Activated CD8-positive, alpha-beta memory T cell treated with anti-CD3 and anti-CD28 coated beads, Interleukin-2, amount 50 U/mL, for 4 hours (primary cell): Measurements from ENCODE around the gene HSPBP1.

Experiments used
- DNase-seq: peaks from one replicate; pipeline ENCODE4 v3.0.0-alpha.2; 2020

The HSPBP1 gene

DNA sequence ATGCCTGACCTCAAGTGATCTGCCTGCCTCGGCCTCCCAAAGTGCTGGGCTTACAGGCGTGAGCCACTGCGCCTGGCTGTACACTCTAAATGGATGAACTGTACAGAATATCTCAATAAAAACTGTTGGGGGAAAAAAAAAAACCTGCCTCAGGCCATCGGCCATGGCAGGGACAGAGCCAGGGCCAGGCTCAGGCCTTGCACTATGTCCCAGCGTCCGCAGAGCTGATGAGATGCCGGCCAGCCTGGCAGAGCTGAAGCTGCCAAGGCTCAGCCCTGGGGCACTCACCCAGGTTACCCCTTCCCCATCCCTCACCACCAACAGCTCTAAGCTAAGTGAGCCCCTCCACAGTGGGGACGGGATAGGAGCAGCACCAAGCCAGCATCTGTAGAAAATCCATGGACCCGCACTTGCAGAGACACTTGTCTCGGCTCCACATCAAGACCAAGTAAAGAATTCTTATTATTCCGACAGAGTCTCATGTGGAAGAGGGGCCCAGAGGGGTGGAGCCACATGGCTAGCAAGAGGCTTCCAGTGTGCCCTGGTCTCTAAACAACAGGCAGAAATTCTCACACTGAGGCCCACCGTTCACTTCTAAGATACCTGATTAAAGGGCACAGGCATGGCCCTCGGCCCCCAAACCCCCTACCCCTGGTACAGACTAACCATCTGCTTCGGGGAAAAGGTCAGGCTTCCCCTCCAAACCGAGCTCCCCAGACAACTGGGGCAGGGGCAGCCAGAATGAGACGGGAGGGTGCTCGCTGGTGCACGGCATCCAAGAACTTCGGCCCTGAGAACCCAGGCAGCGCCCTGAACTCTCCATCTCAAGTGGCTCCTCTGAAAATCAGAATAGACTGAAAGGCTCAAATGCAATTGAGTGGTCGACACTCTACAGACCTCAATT, 26.9 kb downstream of the HSPBP1 start:
- DNase-seq, result no peak

DNA sequence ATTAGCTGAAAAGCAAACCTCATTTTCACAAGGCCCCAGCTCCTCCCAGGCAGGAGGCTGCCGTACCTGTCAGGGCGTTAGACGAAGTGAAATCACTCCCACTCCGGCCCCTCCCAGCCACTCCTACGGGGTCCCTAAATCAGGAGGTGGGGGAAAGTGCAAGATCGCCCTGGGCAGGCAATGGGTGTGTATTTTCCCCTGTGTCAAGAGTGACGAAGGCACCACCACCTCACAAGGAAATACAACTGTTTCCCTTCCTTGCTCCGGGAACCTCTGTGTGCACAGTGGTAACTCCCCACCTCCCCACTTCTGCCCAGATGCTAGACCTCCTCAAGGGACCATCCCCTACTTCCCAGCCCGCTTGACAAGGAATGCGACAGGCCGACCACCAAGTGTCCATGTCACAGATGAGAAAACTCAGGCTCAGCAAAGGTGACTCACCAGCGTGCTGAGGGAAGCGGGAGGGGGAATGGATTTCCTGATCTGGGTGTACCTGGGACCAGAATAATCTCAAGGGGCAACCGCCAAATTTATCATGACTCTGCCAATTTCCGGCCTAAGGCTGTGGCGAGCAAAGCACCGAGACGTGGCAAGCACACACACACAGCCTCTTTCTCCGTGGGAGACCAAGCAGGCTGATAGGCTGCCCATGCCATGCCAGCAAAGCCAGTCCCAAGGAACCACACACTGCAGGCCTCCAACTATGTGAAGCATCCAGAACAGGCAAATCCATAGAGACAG, 28.4 kb downstream of the HSPBP1 start:
- peak; percentile 44 for DNase-seq

DNA sequence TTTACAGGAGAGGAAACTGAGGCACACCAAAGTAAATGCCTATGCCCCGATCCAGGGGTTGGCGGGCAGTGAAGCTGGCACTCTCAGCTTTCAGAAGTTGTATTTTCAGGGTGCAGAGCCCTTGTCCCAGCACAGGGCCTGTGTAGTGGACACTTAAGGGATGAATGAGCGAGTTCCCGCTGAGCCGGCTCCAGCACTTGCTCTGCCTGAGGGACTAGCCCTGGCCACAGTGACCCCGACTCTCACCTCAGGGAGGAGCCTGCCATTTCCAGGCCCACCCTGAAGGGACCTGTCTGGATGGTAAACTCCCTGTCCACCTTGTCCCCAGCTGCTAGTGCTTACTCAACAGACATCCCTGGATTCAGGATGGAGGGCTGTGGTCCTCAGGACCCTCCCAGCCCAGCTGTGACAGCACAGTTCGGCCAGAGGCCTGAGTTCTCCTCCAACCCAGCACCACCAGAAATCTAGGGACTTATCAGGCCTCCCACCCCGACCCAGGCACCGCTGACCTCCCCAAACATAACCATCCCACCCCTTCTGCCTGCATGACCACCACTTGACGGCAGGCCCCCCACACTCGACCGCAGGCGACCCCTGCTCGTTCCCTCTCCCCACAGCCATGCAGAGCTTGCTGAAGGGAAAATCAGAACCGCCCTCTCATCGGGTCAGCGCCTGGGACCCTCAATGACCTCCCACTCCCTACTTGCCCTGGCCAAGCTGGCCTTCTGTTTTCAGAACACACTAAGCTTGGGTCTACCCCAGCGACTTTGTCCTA, 29.5 kb downstream of the HSPBP1 start:
- DNase-seq, result no peak

DNA sequence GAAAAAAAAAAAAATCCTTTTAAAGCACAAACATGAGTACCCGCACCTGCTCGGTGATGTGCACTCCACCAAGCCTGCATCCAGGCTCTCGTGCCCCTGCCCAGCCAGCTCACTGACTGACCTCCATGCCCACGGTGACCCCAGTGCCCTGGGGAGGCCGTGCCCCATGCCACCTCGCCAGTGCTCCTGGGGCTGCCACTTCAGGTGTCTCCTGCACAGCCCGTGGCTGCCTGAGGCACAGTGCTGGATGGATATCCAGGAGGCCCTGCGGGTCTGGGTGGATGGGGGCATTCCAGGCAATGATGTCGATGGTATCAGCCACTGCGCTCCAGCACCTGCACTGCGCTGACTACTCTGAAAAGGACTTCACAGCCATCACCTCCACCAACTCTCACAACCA, 30.1 kb downstream of the HSPBP1 start:
- no peak for DNase-seq

DNA sequence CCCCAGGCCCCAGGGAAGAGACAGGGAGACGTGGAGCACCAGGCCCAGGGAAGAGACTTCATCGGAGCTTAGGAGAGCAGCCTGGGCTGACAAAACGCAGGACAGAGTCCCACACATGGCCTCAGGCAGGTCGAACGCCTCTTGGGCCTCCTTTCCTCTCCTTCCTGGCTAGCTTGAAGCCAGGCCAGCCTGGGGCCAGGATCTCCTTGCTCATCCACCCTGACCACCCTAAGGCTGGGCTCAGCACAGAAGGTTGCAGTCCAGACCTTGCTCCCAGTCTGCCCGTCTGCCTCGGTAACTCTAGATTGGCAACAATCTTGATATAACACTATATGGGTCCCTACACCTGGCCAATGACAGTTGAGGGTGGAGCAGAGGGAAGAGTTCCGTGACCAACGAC, 31.2 kb downstream of the HSPBP1 start:
- no peak for DNase-seq

DNA sequence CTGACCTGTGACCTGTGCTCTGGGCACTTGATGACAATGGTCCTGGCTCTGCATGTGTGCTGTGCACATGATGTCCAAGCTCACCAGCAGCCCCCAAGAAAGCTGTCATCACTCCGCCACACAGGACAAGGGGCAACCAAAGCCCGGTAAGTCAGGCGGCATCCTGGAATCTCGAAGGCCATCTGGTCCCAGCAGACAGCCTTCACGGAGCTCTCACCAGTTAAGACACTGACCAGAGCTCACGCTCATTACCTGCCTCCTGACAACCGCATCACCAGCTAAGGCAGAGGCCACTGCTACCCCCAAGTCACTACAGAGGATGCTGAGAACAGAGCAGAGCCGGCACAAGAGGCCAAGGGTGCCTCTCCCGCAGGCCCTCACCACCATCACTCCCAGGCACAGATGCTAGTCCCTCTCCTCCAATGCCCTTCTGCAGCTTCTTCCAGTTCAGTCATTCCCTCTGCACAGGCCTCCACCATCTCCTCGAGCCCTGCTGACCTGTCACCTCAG, 31.7 kb downstream of the HSPBP1 start:
- DNase-seq, result no peak

DNA sequence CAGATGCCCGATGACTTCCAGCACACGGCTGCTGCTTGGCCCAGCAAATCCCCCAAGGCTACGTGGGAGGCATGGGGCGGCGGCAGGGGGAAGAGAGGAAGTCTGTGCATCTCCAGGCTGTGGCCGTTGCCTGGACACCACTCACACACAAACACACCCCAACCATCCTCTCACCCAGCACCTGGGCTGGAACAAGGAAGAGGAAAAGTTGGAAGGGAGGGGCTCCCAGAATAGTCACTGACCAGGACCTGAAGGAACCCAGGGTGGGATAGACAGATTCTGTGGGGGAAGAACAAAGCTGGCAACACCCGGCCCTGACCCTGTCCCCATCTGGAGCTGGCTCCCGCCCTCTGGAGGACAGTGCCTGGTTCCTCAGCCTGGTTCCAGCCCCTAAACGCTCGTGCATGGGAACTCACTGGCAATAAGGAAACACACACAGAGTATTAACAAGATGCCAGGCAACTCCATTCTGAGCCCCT, 32.2 kb downstream of the HSPBP1 start:
- no peak for DNase-seq

DNA sequence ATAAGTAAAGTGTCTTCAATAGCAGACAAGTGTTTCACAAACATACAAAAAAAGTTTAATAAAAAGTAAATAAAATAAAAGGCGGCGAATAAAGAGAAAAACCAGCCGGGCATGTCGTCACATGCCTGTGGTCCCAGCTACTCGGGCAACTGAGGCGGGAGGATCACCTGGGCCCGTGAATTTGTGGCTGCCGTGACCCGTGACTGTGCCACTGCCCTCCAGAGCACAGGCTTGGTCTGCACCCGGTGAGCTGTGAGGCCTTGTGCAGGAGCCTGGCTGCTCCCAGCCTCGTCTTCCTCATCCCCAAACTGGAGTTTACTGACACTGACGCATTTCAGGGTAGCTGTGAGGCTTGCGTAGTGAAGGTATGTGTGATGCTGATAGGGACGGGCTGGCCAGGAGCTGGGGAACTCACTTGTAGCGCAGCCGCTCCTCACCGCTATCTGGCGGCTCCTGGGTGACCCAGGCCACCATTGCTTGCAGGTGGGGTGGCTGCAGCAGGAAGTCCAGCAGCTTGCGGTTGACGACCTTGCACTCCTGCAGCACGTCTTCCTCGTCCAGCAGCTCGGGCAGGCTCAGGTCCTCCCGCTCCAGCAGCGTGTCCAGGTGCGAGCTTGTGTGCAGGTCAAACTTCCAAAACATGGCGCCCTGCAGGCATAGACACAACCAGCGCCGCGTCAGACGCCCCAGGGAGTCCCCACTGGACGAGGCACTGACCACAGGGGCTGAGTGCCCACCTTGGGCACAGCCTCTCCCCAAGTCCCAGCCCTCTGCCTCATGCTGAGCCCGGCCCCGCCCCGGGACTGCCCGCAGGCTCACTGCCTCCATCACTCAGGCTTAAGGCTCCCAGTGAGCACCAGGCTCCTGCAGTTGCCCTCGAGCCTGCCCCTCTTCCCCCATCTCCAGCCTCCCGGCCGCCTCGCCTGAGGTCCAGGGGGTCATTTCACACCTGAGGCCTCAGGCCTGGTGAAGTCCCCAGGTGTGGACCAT, 33.2 kb downstream of the HSPBP1 start:
- DNase-seq, result no peak

DNA sequence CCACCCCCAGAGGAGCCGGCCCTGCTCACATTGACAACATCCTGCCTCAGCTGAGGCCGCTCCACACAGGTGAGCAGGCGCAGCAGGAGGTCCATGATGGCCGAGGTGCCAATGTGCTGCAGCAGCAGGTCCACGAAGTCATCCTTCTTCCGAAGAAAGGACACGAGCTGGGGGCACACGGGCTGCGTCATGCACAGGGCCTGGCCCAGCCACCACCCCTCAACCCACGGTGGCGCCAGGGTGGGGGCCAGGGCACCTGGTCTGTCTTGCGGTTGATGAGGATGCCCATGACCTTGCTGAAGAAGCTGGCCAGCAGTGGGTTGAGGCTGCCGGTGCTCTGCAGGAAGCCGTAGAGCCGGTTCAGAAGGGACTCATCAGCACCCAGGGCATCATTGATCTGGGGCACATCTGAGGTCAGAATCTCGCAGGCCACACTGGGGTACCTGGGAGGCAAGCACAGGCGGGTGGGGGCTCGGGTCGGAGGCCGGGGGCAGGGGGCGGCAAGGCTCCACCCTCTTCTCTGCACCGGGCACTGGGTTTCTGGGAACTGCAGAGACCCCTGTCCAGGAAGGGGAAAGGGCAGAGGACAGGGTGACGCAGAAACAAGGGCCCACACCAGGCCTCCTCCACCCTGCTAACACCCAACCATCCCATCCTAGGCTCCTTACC, 34.5 kb downstream of the HSPBP1 start:
- DNase-seq, result no peak

DNA sequence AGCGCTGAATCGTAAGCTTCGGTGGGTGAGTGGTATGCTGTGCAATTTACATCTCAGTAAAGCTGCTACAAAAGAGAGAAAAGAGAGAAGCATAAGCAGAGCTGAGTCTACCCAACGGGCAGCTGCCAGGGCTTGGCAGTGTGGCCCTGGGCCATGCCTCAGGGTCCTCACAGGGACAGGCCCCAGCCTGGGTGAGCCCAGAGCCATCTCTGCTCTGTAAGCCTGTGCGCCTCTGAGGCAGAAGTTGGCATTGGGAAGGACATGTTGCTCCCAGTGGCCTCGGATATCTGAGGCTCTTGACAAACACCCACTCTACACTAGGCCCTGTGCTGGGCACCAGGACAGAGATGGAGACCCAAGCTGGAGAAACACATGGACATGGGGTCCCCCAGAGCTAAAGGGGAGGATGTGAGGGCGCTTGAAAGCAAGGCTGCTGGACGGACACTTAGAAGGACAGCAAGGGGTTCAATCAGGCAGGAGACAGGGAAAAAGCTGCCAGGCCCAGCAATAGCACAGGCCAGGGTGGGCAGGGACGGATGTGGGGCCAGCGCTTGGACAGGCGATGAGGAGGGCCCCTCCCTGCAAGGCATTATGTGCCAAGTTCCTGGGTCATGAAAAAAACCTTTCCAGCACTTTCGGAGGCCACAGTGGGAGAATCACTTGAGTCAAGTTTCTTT, 35.8 kb downstream of the HSPBP1 start:
- DNase-seq, result no peak

DNA sequence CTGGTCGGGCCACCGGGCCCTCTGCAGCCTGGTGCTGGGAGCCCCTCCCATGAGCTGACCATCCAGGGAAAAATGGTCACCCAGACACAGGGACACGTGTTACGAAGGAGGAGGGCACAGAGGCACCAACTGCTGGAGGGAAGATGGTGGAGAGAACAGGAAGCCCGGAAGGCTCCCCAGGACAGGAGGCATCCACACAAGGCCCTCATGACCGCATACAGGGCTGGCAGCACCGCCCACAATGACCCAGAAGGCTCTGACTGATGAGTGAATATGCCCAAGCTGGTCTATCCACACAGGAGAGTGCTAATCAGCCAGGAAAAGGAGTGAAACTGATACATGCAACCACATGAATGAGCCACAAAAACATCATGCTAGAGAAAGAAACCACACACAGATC, 37.4 kb downstream of the HSPBP1 start:
- no peak for DNase-seq

DNA sequence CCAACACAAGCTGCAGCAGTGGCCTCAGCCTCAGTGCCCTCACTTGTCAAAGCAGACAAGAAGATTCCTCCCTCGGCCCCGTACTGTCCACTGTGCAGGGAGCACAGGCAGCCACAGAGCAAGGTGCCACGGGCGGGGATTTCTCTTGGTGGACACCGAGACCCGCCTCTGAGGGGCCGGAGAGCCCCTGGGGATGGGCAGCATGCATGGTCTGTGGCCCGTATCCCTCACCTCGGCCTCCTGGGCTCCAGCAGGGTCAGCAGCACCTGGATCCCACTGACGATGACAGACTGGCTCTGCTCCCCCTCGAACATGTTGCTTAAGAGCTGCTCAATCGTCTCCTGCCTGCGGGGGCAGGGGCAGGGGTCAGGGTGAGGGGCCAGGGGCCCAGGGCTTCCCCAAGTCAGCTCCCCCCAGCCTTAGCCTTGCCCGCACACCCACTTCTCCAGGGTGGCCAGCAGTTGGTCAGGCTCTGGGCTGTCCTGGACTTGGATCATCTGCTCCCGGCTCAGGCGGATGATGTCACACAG, 37.9 kb downstream of the HSPBP1 start:
- DNase-seq, result no peak

DNA sequence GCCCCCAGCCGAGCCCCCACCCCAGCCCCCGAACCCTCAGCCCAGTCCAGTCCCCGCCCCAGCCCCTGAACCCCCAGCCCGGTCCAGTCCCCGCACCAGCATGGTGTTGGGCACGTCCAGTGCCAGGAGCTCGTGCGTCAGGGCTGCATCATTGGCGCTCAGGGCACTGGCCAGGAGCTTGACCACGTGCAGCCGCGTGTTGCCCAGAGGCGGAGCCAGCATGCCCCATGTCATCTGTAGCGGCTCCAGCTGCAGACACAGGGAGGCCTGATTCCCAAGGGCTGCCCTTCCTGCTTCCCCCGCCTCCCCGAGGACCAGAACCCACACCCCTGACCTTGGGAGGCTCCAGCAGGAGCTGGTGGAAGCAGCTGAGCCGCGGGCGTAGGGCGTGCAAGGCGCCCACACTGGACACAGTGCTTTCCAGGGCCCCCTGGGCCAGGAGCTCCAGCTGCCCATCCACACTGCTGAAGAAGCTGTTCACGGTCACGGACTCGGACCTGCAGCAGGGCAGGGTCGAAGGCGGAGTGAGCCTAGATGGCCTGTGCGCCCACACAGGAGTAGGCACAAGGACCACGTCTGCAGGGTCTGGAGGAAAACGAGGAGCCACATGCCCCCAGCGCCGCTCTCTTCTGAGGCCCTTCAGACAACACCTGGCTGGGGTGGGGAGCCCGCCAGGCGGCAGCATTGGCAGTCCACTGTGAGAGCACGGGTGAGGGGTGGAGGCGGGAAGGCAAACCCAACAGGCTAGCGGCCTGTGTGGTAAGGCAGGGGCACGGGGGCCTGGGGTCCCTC, 38.6 kb downstream of the HSPBP1 start:
- no peak for DNase-seq

DNA sequence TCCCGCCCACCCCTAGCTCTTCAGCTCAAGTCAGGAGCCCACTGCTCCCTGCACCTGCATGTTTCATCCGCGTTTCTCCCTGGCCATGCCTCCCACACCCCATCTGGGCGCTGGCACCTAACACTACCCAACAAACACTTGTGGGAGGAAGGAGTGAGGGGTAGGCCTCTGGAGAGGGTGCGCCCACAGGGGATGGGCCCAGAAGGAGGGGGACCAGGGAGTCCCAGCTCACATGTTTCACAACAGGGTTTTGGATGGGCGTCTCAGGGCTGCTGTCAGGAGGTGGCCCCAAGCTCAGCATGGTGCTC, 39.2 kb downstream of the HSPBP1 start:
- no peak for DNase-seq

DNA sequence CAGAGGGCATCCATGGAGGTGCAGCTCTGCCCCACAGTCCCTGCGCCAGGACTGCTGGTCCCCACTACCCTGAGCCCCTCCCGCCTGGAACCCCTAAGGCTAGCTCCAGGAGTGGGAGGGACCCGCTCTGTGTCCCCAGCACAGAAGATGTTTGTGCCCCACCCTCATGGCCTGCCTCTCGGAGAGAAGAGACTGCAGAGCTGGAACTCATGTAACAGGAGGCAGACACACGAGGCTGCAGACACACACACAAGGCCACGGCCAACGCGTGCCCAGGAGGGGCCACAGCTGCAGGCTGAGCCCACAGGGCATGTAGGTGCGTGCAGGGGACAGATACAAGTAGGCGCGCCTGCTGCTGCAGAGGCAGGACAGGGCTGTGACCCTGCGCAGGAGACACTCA, 40.9 kb downstream of the HSPBP1 start:
- DNase-seq, result no peak

DNA sequence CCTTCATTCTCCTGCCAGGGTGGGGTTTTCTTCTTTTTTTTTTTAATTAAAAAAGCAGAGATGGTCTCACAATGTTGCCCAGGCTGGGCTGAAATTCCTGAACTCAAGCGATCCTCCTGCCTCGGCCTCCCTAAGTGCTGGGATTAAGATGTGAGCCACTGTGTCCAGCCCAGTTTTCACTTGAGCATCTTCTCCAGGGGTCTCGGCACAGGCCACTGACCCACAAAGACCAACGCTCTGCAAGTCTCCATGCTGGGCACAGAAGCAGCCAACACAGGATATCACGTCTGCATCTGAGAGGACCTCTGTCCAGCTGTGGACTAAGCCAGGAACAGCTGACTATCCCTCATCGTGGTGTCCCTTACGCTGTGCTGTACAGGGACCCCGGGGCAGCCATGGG, 41.9 kb downstream of the HSPBP1 start:
- no peak for DNase-seq

DNA sequence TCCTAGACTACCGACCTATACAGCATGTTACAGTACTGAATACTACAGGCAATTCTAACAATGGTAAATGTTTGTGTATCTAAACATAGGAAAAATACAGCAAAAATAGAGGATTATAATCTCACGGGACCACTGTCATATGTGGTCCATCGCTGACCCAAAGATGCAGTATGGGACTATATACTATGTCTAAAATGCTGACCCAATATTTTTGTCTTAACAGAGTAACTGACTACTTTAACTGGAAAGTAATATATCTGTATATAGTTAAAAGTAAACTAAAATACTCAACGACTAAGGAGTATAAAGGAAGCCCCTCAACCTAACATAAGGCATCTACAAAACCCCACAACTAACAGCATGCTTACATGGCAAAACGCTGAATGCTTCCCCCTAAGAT, 46.9 kb downstream of the HSPBP1 start:
- DNase-seq, result no peak

DNA sequence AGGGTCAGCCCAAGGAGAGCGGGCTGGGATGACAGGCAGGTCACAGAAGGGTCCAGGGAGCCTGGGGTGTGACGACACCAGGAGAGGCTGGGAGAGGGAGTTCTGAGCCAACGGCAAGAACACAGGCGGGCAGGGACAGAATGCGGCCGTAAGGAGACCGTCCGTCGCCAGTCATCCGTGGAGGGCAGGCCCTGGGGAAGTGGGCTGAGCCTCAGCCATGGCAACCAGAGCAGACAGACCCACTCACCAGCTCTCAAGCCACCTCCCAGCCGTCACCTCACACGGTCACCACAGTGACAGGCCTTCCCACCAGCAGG, 47.7 kb downstream of the HSPBP1 start:
- DNase-seq, result no peak

DNA sequence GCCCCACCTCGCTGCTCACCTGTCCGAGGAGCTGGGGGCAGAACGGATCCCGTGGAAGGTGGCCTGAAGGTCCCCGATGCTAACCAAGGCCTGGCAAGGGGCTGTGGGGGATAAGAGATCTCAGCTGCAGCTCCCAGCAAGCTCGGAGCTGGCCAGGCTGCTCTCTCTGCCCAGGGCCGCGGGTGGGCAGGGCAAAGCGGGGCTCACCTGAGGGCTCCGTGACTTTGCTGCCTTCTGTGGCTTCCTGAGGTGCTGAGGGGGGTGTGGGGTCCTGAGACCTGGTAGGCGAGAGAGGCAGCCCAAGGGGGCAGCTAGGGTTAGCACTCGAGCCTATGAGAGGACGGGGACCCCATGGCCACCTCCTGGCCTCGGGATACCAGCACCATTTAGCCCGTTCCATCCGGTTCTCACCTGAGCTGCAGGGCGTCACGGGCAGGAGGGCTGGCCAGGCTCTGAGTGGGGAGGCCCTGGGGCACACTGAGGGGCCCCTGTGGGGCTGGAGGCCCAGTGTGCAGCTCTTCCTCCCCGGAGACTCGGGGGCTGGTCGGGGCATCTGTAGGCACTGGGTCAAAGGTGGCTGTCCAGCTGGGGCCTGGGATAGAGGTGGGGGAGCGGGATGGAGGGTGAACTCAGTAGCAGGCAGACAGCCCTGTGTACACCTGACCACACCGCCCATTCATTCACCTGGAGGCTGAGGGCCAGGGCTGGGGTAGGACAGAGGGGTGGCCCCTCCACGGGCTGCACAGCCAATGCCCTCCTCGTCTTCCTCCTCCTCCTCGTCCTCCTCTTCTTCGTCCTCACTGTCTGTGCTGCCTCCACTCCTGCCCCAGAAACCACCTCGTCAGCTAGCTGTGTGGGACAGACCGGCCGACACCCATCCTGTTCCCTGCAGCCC, 48.3 kb downstream of the HSPBP1 start:
- DNase-seq, result no peak
